Peyer's patch (tissue), 4 donors: ENCODE measurements around the gene TMEM106A.

Experiments
- CTCF ChIP-seq, 6 experiments: fragments of 450-650 bp in 4 of 6; fragments of 200-600 bp in 2 of 6; sonication (generic) in 1 of 6; IDR thresholded peaks; one replicate each; pipeline ENCODE4 v1.5.1; 2017 to 2019; ENCODE audit warnings: antibody characterized with exemption in 6 of 6, mild to moderate bottlenecking in 3 of 6, moderate library complexity in 1 of 6
- POLR2A ChIP-seq, 2 donors: fragments of 450-650 bp; IDR thresholded peaks; one replicate each; pipeline ENCODE4 v1.5.1; 2017; ENCODE audit warnings: antibody characterized with exemption in 2 of 2, mild to moderate bottlenecking in 2 of 2, moderate library complexity in 2 of 2

- TF ChIP-seq CTCF (IDR thresholded peaks at IDR 0.05) (no peak), POLR2A (IDR thresholded peaks at IDR 0.05) (peak; percentile 66 to 77)
Measured at GRCh38 chr17:43170140-43170765, 41.4 kb upstream of the TMEM106A start.
